ENCODE measurements around the gene GZF1. TPM values are rescaled to one million over a fixed set of nuclear protein-coding genes. Genes with fewer than 3 reads are reported as not detected.

The GZF1 gene
- total RNA-seq, 1 experiment from 2014 or later = 10.8 TPM

GRCh38 chr20:23368316-23369071 is 6.5 kb downstream of the GZF1 start:
- no peak for DNase-seq (ENCODE audit: extremely low read depth, low read depth)

GRCh38 chr20:23369072-23369823 is 7.3 kb downstream of the GZF1 start:
- no peak for DNase-seq (ENCODE audit: extremely low read depth, low read depth)

- no peak for DNase-seq (ENCODE audit: extremely low read depth, low read depth)
These were observed 8.3 kb downstream of the GZF1 start for GRCh38 chr20:23370274-23370673.

GRCh38 chr20:23370873-23371272 is 8.9 kb downstream of the GZF1 start:
- DNase-seq (ENCODE audit: extremely low read depth, low read depth) = no peak

DNA sequence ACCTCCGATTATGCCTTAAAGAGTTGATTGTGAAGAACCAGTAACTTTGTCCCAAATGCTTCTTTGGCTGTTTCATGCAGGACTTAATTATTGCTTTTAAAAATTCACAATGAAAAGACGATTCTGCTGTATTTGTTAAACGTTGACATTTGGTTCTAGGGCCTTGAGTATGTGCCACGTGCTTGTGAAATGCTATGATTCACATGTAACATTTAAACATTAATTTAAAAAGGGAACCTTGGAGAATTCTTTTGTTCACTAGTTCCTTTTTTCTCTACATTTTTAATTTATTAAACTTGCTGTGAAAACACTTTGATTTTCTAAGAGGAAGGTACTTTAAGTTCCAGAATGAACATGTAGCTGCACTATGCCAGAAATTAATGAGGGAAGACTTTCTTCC is 9.5 kb downstream of the GZF1 start:
- DNase-seq (ENCODE audit: extremely low read depth, low read depth) = no peak

- DNase-seq (ENCODE audit: extremely low read depth, low read depth) = no peak
These were observed 12.5 kb downstream of the GZF1 start for GRCh38 chr20:23374441-23374840.

- no peak for DNase-seq (ENCODE audit: extremely low read depth, low read depth)
These were observed 13.8 kb downstream of the GZF1 start for GRCh38 chr20:23375827-23376226.

DNA sequence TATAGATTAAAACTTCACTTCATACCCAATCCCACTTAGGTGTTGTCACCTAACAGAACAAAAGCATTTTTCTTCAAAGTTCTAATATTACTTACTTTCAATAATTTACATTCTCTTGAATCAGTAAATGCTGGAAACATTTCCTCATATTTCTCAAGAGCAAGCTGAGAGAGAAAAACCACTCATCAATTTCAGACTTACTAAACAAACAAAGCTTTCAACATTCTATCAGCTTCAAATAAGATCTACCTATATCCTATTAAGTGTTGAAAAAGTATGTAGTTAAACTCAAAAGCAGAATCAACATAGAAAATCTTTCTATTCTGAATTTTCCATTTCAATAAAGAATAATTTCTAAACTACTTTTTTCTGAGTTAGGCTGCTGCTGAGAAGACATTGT is 17.8 kb downstream of the GZF1 start:
- no peak for DNase-seq (ENCODE audit: extremely low read depth, low read depth)

DNA sequence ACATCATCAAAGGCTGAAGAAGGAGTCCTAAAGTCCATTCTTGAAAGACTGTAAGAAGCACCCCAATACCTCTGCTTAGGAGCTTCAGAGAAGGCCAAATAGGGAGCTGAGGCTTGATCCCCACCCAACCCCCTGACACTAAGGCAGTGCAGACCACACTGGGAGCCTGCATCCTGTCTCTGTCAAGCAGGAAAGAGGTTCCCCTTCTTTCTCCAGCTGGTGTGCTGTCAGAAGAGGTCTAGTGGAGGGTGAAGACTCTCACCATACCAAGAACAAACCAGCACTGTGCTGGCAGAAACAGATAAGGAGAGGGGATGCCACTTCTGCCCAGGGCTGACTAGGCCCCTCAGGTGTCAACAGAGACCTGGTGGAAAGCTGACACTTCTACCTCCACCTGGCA is 19.9 kb downstream of the GZF1 start:
- DNase-seq (ENCODE audit: extremely low read depth, low read depth) = no peak

DNA sequence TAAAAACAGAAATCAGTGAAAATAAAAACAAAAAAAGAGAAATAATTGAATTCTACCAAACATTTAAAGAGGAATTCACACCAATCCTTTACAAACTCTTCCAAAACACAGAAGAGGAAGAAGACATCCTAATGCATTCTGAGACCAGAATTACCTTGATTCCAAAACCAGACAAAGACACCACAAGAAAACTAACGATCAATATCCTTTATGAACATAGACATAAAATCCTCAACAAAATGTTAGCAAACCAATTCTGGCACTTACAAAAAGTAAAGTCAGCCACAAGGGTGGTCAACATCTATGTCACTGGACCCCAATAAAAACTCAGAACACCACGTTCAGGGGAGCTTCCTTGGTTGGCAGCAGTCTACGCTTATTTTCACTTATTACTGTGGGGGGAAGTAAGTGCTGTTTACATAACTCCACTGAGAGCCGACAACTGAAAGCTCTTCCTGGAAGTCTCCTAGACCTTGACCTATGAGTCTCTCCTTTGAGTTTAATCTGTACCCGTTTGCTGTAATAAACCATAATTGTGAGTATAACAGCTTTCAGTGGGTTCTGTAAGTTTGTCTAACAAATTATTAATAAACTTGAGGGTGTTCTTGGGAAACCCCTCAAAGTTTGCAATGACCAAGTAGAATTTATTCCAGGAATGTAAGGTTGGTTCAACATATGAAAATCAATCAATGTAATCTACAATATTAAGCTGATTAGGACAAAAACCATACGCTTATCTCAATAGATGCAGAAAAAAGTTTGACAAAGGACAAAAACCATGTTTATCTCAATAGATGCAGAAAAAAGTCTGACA is 24.5 kb downstream of the GZF1 start:
- DNase-seq (ENCODE audit: extremely low read depth, low read depth) = no peak

DNA sequence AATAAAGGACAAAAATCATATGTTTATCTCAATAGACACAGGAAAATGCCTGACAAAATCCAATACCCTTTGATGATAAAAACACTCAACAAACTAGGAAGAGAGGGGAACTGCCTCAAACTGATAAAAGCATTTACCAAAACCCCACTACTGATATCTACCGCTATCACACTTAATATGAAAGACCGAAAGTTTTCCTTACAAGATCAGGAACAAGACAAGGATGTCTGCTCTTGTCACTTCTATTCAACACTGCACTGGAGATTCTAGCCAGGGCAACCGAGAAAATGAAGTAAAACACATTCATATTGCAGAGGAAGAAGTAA is 25.1 kb downstream of the GZF1 start:
- DNase-seq (ENCODE audit: extremely low read depth, low read depth) = no peak

DNA sequence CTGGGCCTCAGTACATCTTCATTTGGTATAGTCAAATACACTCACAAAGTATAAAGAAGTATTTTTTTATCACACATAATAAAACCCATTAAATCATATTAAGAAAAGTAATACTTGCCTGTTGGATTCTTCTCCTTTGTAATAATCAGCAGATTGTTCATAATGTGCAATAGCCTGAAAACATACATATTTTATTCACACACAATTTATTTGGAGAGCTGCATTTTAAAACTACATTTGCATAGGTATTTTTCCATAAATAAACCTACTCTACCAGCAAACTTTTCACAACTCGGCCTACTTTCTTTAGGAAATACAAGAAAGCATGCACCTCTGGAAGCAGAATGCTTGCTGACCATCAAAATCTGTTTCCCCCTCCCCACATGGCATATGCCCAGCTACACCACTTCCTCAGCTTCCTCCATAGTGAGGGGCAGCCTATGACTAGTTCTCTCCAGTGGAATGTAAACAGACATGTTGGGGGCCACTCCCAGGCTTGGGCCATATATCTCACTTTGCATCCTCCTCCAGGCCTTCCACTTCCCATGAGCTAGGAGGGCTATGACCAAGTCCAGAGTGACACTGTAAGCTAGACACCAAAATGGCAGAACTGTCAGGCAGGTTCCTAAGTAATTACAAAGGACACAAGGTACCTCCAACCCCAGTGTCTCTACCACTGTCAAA is 28.3 kb downstream of the GZF1 start:
- DNase-seq (ENCODE audit: extremely low read depth, low read depth) = no peak

GRCh38 chr20:23391707-23392310 is 29.8 kb downstream of the GZF1 start:
- DNase-seq (ENCODE audit: extremely low read depth, low read depth) = no peak

DNA sequence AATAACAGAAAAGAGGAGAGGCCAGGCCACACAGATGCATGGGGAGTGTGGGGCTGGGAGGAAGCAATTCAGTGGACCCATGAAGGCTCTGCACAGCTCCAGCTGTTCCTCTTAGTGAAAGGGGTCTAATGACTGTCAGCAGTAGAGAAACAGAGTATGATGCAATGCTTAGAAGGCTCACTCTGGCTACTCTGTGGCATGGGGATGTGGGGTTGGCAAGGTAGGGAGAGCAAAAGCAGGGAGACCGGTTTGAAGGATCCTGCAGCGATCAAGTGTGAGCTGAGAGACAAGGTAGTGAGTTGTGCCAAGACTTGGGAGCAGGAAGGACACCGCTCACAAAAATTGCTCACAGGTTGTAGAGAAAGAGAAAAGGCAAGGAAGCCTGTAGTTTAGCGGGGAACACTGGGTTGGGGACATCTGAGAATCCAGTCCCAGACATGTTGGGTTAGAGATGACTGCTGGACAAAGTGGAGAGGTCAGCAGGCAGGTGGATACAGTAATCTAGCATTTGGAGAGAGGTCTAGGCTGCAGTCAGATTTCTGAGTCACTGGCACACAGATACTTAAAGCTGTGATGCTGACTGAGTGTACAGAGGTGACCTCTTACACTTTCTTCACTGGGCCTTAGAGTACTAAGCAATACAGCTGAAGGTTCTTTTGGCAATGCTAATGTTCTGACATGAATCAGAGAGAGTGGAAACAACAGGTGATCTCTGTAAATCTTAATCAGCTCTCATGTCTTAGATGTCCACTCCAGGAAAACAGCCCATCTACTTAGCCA is 32.2 kb downstream of the GZF1 start:
- DNase-seq (ENCODE audit: extremely low read depth, low read depth) = no peak

- no peak for DNase-seq (ENCODE audit: extremely low read depth, low read depth)
These were observed 35.1 kb downstream of the GZF1 start for GRCh38 chr20:23396950-23397627.

DNA sequence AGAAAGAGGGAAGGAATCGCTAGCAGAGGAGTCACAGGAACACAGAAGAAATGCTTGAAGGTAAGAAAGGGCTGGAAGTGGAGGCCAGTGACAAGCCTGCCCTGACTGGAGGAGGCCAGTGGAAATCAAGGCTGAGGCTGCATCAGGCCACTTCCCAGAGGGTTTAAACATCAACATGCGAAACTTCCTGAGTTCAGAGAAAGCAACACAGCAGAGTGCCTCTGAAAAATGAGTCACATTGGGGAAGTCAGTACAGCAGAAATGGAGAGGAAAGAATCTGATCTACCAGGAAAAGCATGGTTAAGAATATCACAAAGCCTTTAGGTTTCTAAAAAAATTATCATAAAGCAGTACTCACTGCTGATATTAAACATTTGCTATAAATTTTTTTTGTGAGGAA is 36.0 kb downstream of the GZF1 start:
- no peak for DNase-seq (ENCODE audit: extremely low read depth, low read depth)

- DNase-seq (ENCODE audit: extremely low read depth, low read depth) = no peak
These were observed 37.7 kb downstream of the GZF1 start for GRCh38 chr20:23399568-23400241.

- no peak for DNase-seq (ENCODE audit: extremely low read depth, low read depth)
These were observed 39.1 kb downstream of the GZF1 start for GRCh38 chr20:23401051-23401450.

- DNase-seq (ENCODE audit: extremely low read depth, low read depth) = no peak
These were observed 41.8 kb downstream of the GZF1 start for GRCh38 chr20:23403751-23404150.

Data from NCI-H460 (cell line).